ENCODE data around the gene NRXN3. TPM values are rescaled to one million over a fixed set of nuclear protein-coding genes. Genes with fewer than 3 reads are reported as not detected.

NRXN3 gene
- total RNA-seq, 1 donor: 0.27 TPM

- DNase-seq (ENCODE audit: low read depth in 2 of 3, low spot score in 2 of 3): no peak
These were observed 442.5 kb downstream of the NRXN3 start for GRCh38 chr14:78612666-78613065.

GRCh38 chr14:78614593-78614992 is 444.4 kb downstream of the NRXN3 start:
- no peak for DNase-seq (ENCODE audit: low read depth in 2 of 3, low spot score in 2 of 3)

GRCh38 chr14:78617735-78618134 is 447.6 kb downstream of the NRXN3 start:
- DNase-seq (ENCODE audit: low read depth in 2 of 3, low spot score in 2 of 3): no peak

GRCh38 chr14:78618368-78618767 is 448.2 kb downstream of the NRXN3 start:
- DNase-seq (ENCODE audit: low read depth in 2 of 3, low spot score in 2 of 3): no peak

- DNase-seq (ENCODE audit: low read depth in 2 of 3, low spot score in 2 of 3): no peak
These were observed 456.9 kb downstream of the NRXN3 start for GRCh38 chr14:78627114-78627513.

GRCh38 chr14:78631551-78631950 is 461.4 kb downstream of the NRXN3 start:
- DNase-seq (ENCODE audit: low read depth in 2 of 3, low spot score in 2 of 3): no peak

- no peak for DNase-seq (ENCODE audit: low read depth in 2 of 3, low spot score in 2 of 3)
These were observed 463.6 kb downstream of the NRXN3 start for GRCh38 chr14:78633752-78634151.

- no peak for DNase-seq (ENCODE audit: low read depth in 2 of 3, low spot score in 2 of 3)
These were observed 467.3 kb downstream of the NRXN3 start for GRCh38 chr14:78637489-78637888.

- DNase-seq (ENCODE audit: low read depth in 2 of 3, low spot score in 2 of 3): no peak
These were observed 467.8 kb downstream of the NRXN3 start for GRCh38 chr14:78637908-78638475.

- no peak for DNase-seq (ENCODE audit: low read depth in 2 of 3, low spot score in 2 of 3)
These were observed 468.8 kb downstream of the NRXN3 start for GRCh38 chr14:78638926-78639325.

- DNase-seq (ENCODE audit: low read depth in 2 of 3, low spot score in 2 of 3): no peak
These were observed 474.8 kb downstream of the NRXN3 start for GRCh38 chr14:78644824-78645559.

- no peak for DNase-seq (ENCODE audit: low read depth in 2 of 3, low spot score in 2 of 3)
These were observed 482.6 kb downstream of the NRXN3 start for GRCh38 chr14:78652727-78653126.

- DNase-seq (ENCODE audit: low read depth in 2 of 3, low spot score in 2 of 3): no peak
These were observed 483.0 kb downstream of the NRXN3 start for GRCh38 chr14:78653173-78653572.

- DNase-seq (ENCODE audit: low read depth in 2 of 3, low spot score in 2 of 3): no peak
These were observed 487.3 kb downstream of the NRXN3 start for GRCh38 chr14:78657451-78657850.

GRCh38 chr14:78664841-78665240 is 494.7 kb downstream of the NRXN3 start:
- no peak for DNase-seq (ENCODE audit: low read depth in 2 of 3, low spot score in 2 of 3)

- DNase-seq (ENCODE audit: low read depth in 2 of 3, low spot score in 2 of 3): no peak
These were observed 496.3 kb downstream of the NRXN3 start for GRCh38 chr14:78666336-78667056.

GRCh38 chr14:78667141-78667540 is 497.0 kb downstream of the NRXN3 start:
- no peak for DNase-seq (ENCODE audit: low read depth in 2 of 3, low spot score in 2 of 3)

GRCh38 chr14:78673845-78674244 is 503.7 kb downstream of the NRXN3 start:
- DNase-seq (ENCODE audit: low read depth in 2 of 3, low spot score in 2 of 3): no peak

GRCh38 chr14:78674820-78675219 is 504.6 kb downstream of the NRXN3 start:
- DNase-seq (ENCODE audit: low read depth in 2 of 3, low spot score in 2 of 3): no peak

GRCh38 chr14:78683206-78683605 is 513.0 kb downstream of the NRXN3 start:
- no peak for DNase-seq (ENCODE audit: low read depth in 2 of 3, low spot score in 2 of 3)

GRCh38 chr14:78683981-78684380 is 513.8 kb downstream of the NRXN3 start:
- no peak for DNase-seq (ENCODE audit: low read depth in 2 of 3, low spot score in 2 of 3)

GRCh38 chr14:78688503-78688902 is 518.3 kb downstream of the NRXN3 start:
- DNase-seq (ENCODE audit: low read depth in 2 of 3, low spot score in 2 of 3): no peak
